H1 (cell line): ENCODE results near the gene SLC35B1. TPM values are rescaled to one million over a fixed set of nuclear protein-coding genes. Genes with fewer than 3 reads are reported as not detected.

Experiments used
- CTCF ChIA-PET: fragments of 300-600 bp; sonication (Branson Sonifier 250); formaldehyde crosslinking; loops from one replicate; lab custom pipeline; 2021; ENCODE audit not compliant: partially characterized antibody; lab: Charles Lee
- POLR2A ChIA-PET: fragments of 300-600 bp; sonication (Branson Sonifier 250); formaldehyde crosslinking; loops from one replicate; lab custom pipeline; 2021; ENCODE audit warnings: inconsistent platforms; ENCODE audit not compliant: partially characterized antibody; lab: Charles Lee
- DNase-seq, 2 experiments: peaks; one replicate each; pipeline versions ENCODE4 v3.0.0 to v3.0.0-alpha.2; 2010 to 2022; ENCODE audit warnings: low spot score in 2 of 2, low read depth in 1 of 2, mixed read lengths in 1 of 2
- FAIRE-seq: peaks from 2 replicates; lab custom pipeline; 2011; peaks lifted over from hg19 to GRCh38; lab: Jason Lieb, UNC
- H2AFZ ChIP-seq: 2 replicates; pipeline ENCODE4 v1.8.1; 2012; ENCODE audit warnings: low read length, inconsistent platforms
- H2AK5ac ChIP-seq: 2 replicates; pipeline ENCODE4 v1.6.1; 2013; ENCODE audit warnings: low read depth, low read length
- H2BK120ac ChIP-seq: replicated peaks from 2 replicates; pipeline ENCODE3; 2013; ENCODE audit warnings: low read depth, low read length, inconsistent platforms
- H2BK12ac ChIP-seq: 2 replicates; pipeline ENCODE4 v1.6.1; 2013; ENCODE audit warnings: low read depth, low read length
- H2BK15ac ChIP-seq: 2 replicates; pipeline ENCODE4 v1.6.1; 2013; ENCODE audit warnings: low read length
- H2BK20ac ChIP-seq: 2 replicates; pipeline ENCODE4 v1.6.1; 2013; ENCODE audit warnings: low read length
- H2BK5ac ChIP-seq: 2 replicates; pipeline ENCODE4 v1.6.1; 2013; ENCODE audit warnings: low read depth, low read length
- H3K14ac ChIP-seq: 2 replicates; pipeline ENCODE4 v1.6.1; 2013; ENCODE audit warnings: inconsistent platforms; ENCODE audit not compliant: insufficient read length
- H3K18ac ChIP-seq: 2 replicates; pipeline ENCODE4 v1.6.1; 2013; ENCODE audit warnings: low read length; ENCODE audit errors: extremely low read depth
- H3K23ac ChIP-seq: 2 replicates; pipeline ENCODE4 v1.6.1; 2013; ENCODE audit warnings: inconsistent platforms; ENCODE audit not compliant: insufficient read length
- H3K23me2 ChIP-seq: 2 replicates; pipeline ENCODE4 v1.6.1; 2013; ENCODE audit warnings: low read depth, low read length
- H3K27ac ChIP-seq: 2 replicates; pipeline ENCODE4 v1.6.1; 2011; ENCODE audit warnings: low read depth, low read length, inconsistent platforms
- H3K27me3 ChIP-seq, 4 experiments: replicated peaks in 1 of 4; 1 replicate in 1 of 4; 2 replicates in 3 of 4; pipeline versions ENCODE4 v1.6.1 to v1.8.1; 2011 to 2013; ENCODE audit warnings: low read length in 3 of 4, mild to moderate bottlenecking in 3 of 4, inconsistent platforms in 2 of 4, mixed read lengths in 2 of 4, moderate library complexity in 1 of 4; ENCODE audit not compliant: control insufficient read depth in 3 of 4, insufficient read depth in 3 of 4; ENCODE audit errors: extremely low read depth in 1 of 4
- H3K36me3 ChIP-seq, 4 experiments: 2 replicates each; pipeline versions ENCODE4 v1.6.1 to v1.8.1; 2011 to 2013; ENCODE audit warnings: mild to moderate bottlenecking in 4 of 4, low read length in 3 of 4, moderate library complexity in 2 of 4, control low read depth in 1 of 4, inconsistent platforms in 1 of 4; ENCODE audit not compliant: insufficient read depth in 4 of 4, control insufficient read depth in 2 of 4
- H3K4ac ChIP-seq: replicated peaks from 2 replicates; pipeline ENCODE3; 2013; ENCODE audit warnings: low read length, low read depth, mixed read lengths, inconsistent platforms; ENCODE audit not compliant: insufficient read length
- H3K4me1 ChIP-seq, 4 experiments: replicated peaks in 1 of 4; 1 replicate in 1 of 4; 2 replicates in 3 of 4; pipeline versions ENCODE4 v1.6.1 to v1.8.1; 2011 to 2013; ENCODE audit warnings: low read length in 3 of 4, inconsistent platforms in 2 of 4, mixed read lengths in 1 of 4; ENCODE audit not compliant: insufficient read depth in 4 of 4, control insufficient read depth in 3 of 4
- H3K4me2 ChIP-seq, 2 experiments: 2 replicates each; pipeline versions ENCODE4 v1.6.1 to v1.8.1; 2011 to 2013; ENCODE audit warnings: low read depth in 2 of 2, low read length in 2 of 2, control low read depth in 1 of 2, inconsistent platforms in 1 of 2, mild to moderate bottlenecking in 1 of 2; ENCODE audit not compliant: insufficient read depth in 1 of 2
- H3K4me3 ChIP-seq, 4 experiments: fragments of 200-600, 300-600 bp in 1 of 4; sonication (generic), shearing (Covaris generic), sonication (Bioruptor Twin) in 1 of 4; 2 replicates each; pipeline versions ENCODE4 v1.5.1 to v1.8.1; 2011 to 2016; ENCODE audit warnings: low read length in 4 of 4, low read depth in 3 of 4, control low read depth in 2 of 4, inconsistent platforms in 2 of 4, mild to moderate bottlenecking in 2 of 4, mixed read lengths in 1 of 4, moderate library complexity in 1 of 4; ENCODE audit not compliant: insufficient read depth in 2 of 4; ENCODE audit errors: extremely low read depth in 1 of 4
- H3K56ac ChIP-seq: replicated peaks from 2 replicates; pipeline ENCODE3; 2013; ENCODE audit warnings: low read depth, mild to moderate bottlenecking, mixed read lengths, low read length, inconsistent platforms; ENCODE audit not compliant: insufficient read length
- H3K79me1 ChIP-seq: 2 replicates; pipeline ENCODE4 v1.6.1; 2013; ENCODE audit warnings: low read depth, low read length, control low read depth
- H3K79me2 ChIP-seq, 2 experiments: 2 replicates each; pipeline versions ENCODE4 v1.6.1 to v1.8.1; 2012 to 2013; ENCODE audit warnings: low read length in 2 of 2, mild to moderate bottlenecking in 2 of 2, inconsistent platforms in 1 of 2; ENCODE audit not compliant: insufficient read depth in 2 of 2, control insufficient read depth in 1 of 2
- H3K9ac ChIP-seq, 4 experiments: replicated peaks in 1 of 4; 1 replicate in 1 of 4; 2 replicates in 3 of 4; pipeline versions ENCODE4 v1.6.1 to v1.8.1; 2011 to 2013; ENCODE audit warnings: low read depth in 3 of 4, low read length in 3 of 4, control low read depth in 2 of 4, mild to moderate bottlenecking in 2 of 4, moderate library complexity in 2 of 4, inconsistent platforms in 1 of 4; ENCODE audit errors: extremely low read depth in 1 of 4
- H3K9me3 ChIP-seq, 2 experiments: 2 replicates each; pipeline versions ENCODE4 v1.6.1 to v1.8.1; 2012 to 2013; ENCODE audit warnings: mild to moderate bottlenecking in 2 of 2, moderate library complexity in 2 of 2, control low read depth in 1 of 2, inconsistent platforms in 1 of 2, low read depth in 1 of 2, low read length in 1 of 2, mixed read lengths in 1 of 2; ENCODE audit not compliant: insufficient read depth in 2 of 2
- H4K20me1 ChIP-seq, 2 experiments: replicated peaks in 1 of 2; 2 replicates each; pipeline versions ENCODE3 to v1.8.1; 2011 to 2013; ENCODE audit warnings: inconsistent platforms in 2 of 2, low read length in 2 of 2, mild to moderate bottlenecking in 1 of 2; ENCODE audit not compliant: insufficient read depth in 2 of 2, control insufficient read depth in 1 of 2
- H4K5ac ChIP-seq: 2 replicates; pipeline ENCODE4 v1.6.1; 2013; ENCODE audit warnings: low read length, low read depth, mixed read lengths, inconsistent platforms; ENCODE audit not compliant: insufficient read length
- H4K8ac ChIP-seq: 2 replicates; pipeline ENCODE4 v1.8.0; 2013; ENCODE audit warnings: mild to moderate bottlenecking, moderate library complexity, low read length, inconsistent platforms; ENCODE audit not compliant: insufficient read depth; ENCODE audit errors: extremely low read depth
- H4K91ac ChIP-seq: replicated peaks from 2 replicates; pipeline ENCODE3; 2013; ENCODE audit warnings: low read length, mixed read lengths, inconsistent platforms; ENCODE audit not compliant: insufficient read length
- ATF2 ChIP-seq: IDR thresholded peaks from 2 replicates; pipeline ENCODE4 v1.6.1; 2012; ENCODE audit warnings: low read length, inconsistent platforms
- KDM1A ChIP-seq: fragments of 200-600, 300-600 bp; sonication (generic); IDR thresholded peaks from 2 replicates; pipeline ENCODE4 v1.7.1; 2016; ENCODE audit warnings: mild to moderate bottlenecking, low read length, borderline replicate concordance
- SUZ12 ChIP-seq: fragments of 200-600 bp; sonication (generic); IDR thresholded peaks from 2 replicates; pipeline ENCODE4 v1.6.1; 2012; ENCODE audit warnings: mild to moderate bottlenecking, inconsistent platforms, low read length, moderate library complexity, mixed read lengths
- TEAD4 ChIP-seq: IDR thresholded peaks from 2 replicates; pipeline ENCODE4 v1.6.1; 2012; ENCODE audit warnings: low read depth, low read length, inconsistent platforms, mixed read lengths
- YY1 ChIP-seq: IDR thresholded peaks from 2 replicates; pipeline ENCODE4 v1.6.1; 2011; ENCODE audit warnings: low read depth, mild to moderate bottlenecking, low read length
- WGBS, 2 experiments: shearing (Covaris generic) in 1 of 2; methylation state at CpG; one replicate each; pipeline versions ENCODE4 v1.1.6 to v1.1.7; 2013 to 2015; ENCODE audit warnings: low lambda C conversion rate in 2 of 2, mixed read lengths in 2 of 2, inconsistent platforms in 1 of 2, low coverage in 1 of 2, missing lambda C conversion rate in 1 of 2; ENCODE audit not compliant: insufficient replicate concordance in 2 of 2, insufficient coverage in 1 of 2, insufficient read length in 1 of 2; ENCODE audit errors: extremely low coverage in 1 of 2, missing lambda C conversion rate in 1 of 2; 5-methylcytosine and 5-hydroxymethylcytosine counted together
- polyA plus RNA-seq, 7 experiments: library from polyadenylated mRNA; depleted of rRNA in 3 of 7; stranded (reverse) in 5 of 7; unstranded in 2 of 7; fragments of >200 nt in 5 of 7; fragments of 200-250 nt in 2 of 7; gene quantifications; 1 replicate in 5 of 7; 2 replicates in 1 of 7; 4 replicates in 1 of 7; pipeline versions ENCODE4 v1.2.1 to v1.2.3, GENCODE V29; 2011 to 2013; ENCODE audit warnings: missing spikeins in 2 of 7, mixed read lengths in 2 of 7
- total RNA-seq: library from RNA; stranded (reverse); fragmentation: NEBNext Ultra II Directional; extraction: Animal tissue kit (Norgen Biotek cat#: 25700); gene quantifications from 2 replicates; pipeline ENCODE4 v1.2.1, GENCODE V29; 2021

The SLC35B1 gene
- total and polyA plus RNA-seq, 2 of the 8 experiments (the other 6 are each of a cell fraction or from before 2014, with no cell fraction given), result 56.5 to 87.7 TPM

GRCh38 chr17:49717371-49717861 is 9.7 kb upstream of the SLC35B1 start:
- Histone ChIP-seq H3K36me3 (peaks cover 25 to 69% (median 48%) of the 10 kb centered on the region in 4 experiments), H3K4me3 (no peak overlapping the region), H3K4me2 (no peak overlapping the region), H3K9me3 (no peaks in the 10 kb centered on the region), H2AFZ (no peak overlapping the region), H3K27me3 (no peaks in the 10 kb centered on the region), H2BK120ac (no peak overlapping the region), H2AK5ac (no peak overlapping the region), H4K20me1 (peaks cover 0 to 2% of the 10 kb centered on the region in 2 experiments), H3K23ac (no peak overlapping the region), H3K56ac (no peak overlapping the region), H4K8ac (no peak overlapping the region), H4K91ac (no peak overlapping the region), H3K14ac (no peak overlapping the region), H3K23me2 (no peaks in the 10 kb centered on the region), H2BK12ac (no peak overlapping the region), H3K4me1 (no peaks in the 10 kb centered on the region), H3K4ac (no peak overlapping the region), H3K18ac (no peak overlapping the region), H3K79me1 (no peaks in the 10 kb centered on the region), H2BK5ac (no peak overlapping the region), H3K27ac (no peak overlapping the region), H2BK15ac (no peak overlapping the region), H3K9ac (no peak overlapping the region), H4K5ac (no peak overlapping the region), H2BK20ac (no peak overlapping the region), H3K79me2 (no peaks in the 10 kb centered on the region)
- ChIA-PET CTCF (interaction anchor here (0.6 to 8.9 kb wide), 4 partner anchors 8 to 23 kb away, joined by 3 to 41 read pairs (median 4); partner anchors contain the start of gene SLC35B1), POLR2A (no interaction called here)
- no peak for FAIRE-seq
- DNase-seq, result no peak
- TF ChIP-seq YY1 (no peak), TEAD4 (no peak), KDM1A (no peak), SUZ12 (no peak), ATF2 (no peak)
- 95% methylated on average over 10 of the region's 10 CpGs; no CpG with 5 or more reads in 1 of the 2 experiments for WGBS, 2 experiments
